K562 (cell line): ENCODE data around the gene C4orf17. TPM values are rescaled to one million over a fixed set of nuclear protein-coding genes. Genes with fewer than 3 reads are reported as not detected.
"Not testable (repeated sequence)": the region's sequence is repeated elsewhere in the genome, so short reads cannot be mapped to it uniquely, and the experiment has no call there.

ENCODE experiments used
- ATAC-seq: fragments of 200-7000 bp; cut with Tn5 transposase; 3 replicates; pipeline ENCODE4 v1.9.1; 2020; ENCODE audit warnings: moderate library complexity
- BruUV-seq: library from RNA; stranded (reverse); fragments of 400-500 nt; replicated peaks from 2 replicates; lab custom pipeline; 2021; lab: Mats Ljungman, UMichigan
- CTCF ChIA-PET: fragments of 300-600 bp; formaldehyde crosslinking; extraction: SDS; loops from one replicate; lab custom pipeline; 2021; ENCODE audit warnings: low intra/inter-chr PET ratio; lab: Yijun Ruan, JAX
- POLR2A ChIA-PET: fragments of 300-600, 350-650 bp; sonication (Branson Sonifier 250); formaldehyde crosslinking; extraction: SDS; loops from one replicate; lab custom pipeline; 2021; ENCODE audit warnings: antibody characterized with exemption, inconsistent platforms; lab: Yijun Ruan, JAX
- DNase-seq, 4 experiments: peaks; one replicate each; pipeline versions ENCODE4 v3.0.0 to v3.0.0-alpha.2; 2011 to 2018; ENCODE audit warnings: low spot score in 3 of 4, mixed read lengths in 3 of 4; ENCODE audit errors: extremely low read depth in 1 of 4
- FAIRE-seq: peaks from 2 replicates; lab custom pipeline; 2011; peaks lifted over from hg19 to GRCh38; lab: Jason Lieb, UNC
- H2AFZ ChIP-seq: 2 replicates; pipeline ENCODE4 v1.6.0; 2011; ENCODE audit warnings: low read depth, low read length, control low read depth, inconsistent platforms
- H3K27ac ChIP-seq: fragments of 200-600 bp; 3 replicates; pipeline ENCODE4 v1.8.0; 2011; ENCODE audit warnings: low read depth, mild to moderate bottlenecking, control low read depth, inconsistent platforms, low read length, moderate library complexity, mixed read lengths; ENCODE audit errors: extremely low read depth
- H3K27me3 ChIP-seq, 2 experiments: fragments of 300-600 bp in 1 of 2; 2 replicates in 1 of 2; 3 replicates in 1 of 2; pipeline versions ENCODE4 v1.6.0 to v1.8.0; 2011; ENCODE audit warnings: inconsistent platforms in 2 of 2, low read length in 2 of 2, mild to moderate bottlenecking in 1 of 2, mixed read lengths in 1 of 2, moderate library complexity in 1 of 2; ENCODE audit not compliant: control insufficient read depth in 2 of 2, insufficient read depth in 2 of 2
- H3K36me3 ChIP-seq: fragments of 300-600 bp; 3 replicates; pipeline ENCODE4 v1.8.0; 2011; ENCODE audit warnings: mild to moderate bottlenecking, low read length, inconsistent platforms; ENCODE audit not compliant: control insufficient read depth, insufficient read depth
- H3K4me1 ChIP-seq, 2 experiments: fragments of 200-600 bp in 1 of 2; replicated peaks in 1 of 2; 2 replicates in 1 of 2; 3 replicates in 1 of 2; pipeline versions ENCODE4 v1.5.1 to v1.8.0; 2011; ENCODE audit warnings: inconsistent platforms in 2 of 2, low read length in 2 of 2, mild to moderate bottlenecking in 1 of 2, mixed read lengths in 1 of 2, moderate library complexity in 1 of 2; ENCODE audit not compliant: control insufficient read depth in 2 of 2, insufficient read depth in 2 of 2
- H3K4me2 ChIP-seq: 2 replicates; pipeline ENCODE4 v1.6.1; 2011; ENCODE audit warnings: low read length, control low read depth, inconsistent platforms, mixed read lengths; ENCODE audit not compliant: insufficient read depth
- H3K4me3 ChIP-seq: fragments of 200-600 bp; sonication (generic), shearing (Covaris generic); 2 replicates; pipeline ENCODE4 v1.5.1; 2016; ENCODE audit warnings: control low read depth, inconsistent platforms
- H3K79me2 ChIP-seq: fragments of 200-600 bp; 3 replicates; pipeline ENCODE4 v1.8.0; 2011; ENCODE audit warnings: low read length, inconsistent platforms; ENCODE audit not compliant: control insufficient read depth, insufficient read depth
- H3K9ac ChIP-seq, 2 experiments: 2 replicates each; pipeline versions ENCODE4 v1.6.0 to v1.6.1; 2011; ENCODE audit warnings: low read depth in 2 of 2, low read length in 2 of 2, control low read depth in 1 of 2, inconsistent platforms in 1 of 2, mild to moderate bottlenecking in 1 of 2, mixed read lengths in 1 of 2; ENCODE audit not compliant: insufficient read depth in 1 of 2
- H3K9me1 ChIP-seq: one replicate; pipeline ENCODE4 v1.6.0; 2011; ENCODE audit warnings: inconsistent platforms, mild to moderate bottlenecking, low read length, moderate library complexity; ENCODE audit not compliant: control insufficient read depth, insufficient read depth
- H3K9me3 ChIP-seq: replicated peaks from 2 replicates; pipeline ENCODE4 v1.5.1; 2011; ENCODE audit warnings: low read depth, low read length, inconsistent platforms; ENCODE audit not compliant: control insufficient read depth, insufficient read depth
- H4K20me1 ChIP-seq: replicated peaks from 2 replicates; pipeline ENCODE4 v1.6.1; 2011; ENCODE audit warnings: low read length, inconsistent platforms, mixed read lengths; ENCODE audit not compliant: control insufficient read depth, insufficient read depth
- SREBF1 ChIP-seq: fragments of 150-350 bp; IDR thresholded peaks from 2 replicates; pipeline ENCODE4 v1.6.1; 2014; ENCODE audit warnings: antibody characterized with exemption, low read depth, low read length, borderline replicate concordance
- ZNF316 ChIP-seq: fragments of 450-650 bp; IDR thresholded peaks from 2 replicates; pipeline ENCODE4 v1.6.1; 2016
- ZNF764 ChIP-seq: fragments of 250-450 bp; sonication (Bioruptor Pico); IDR thresholded peaks from 2 replicates; pipeline ENCODE4 v1.4.0; 2020; ENCODE audit warnings: low read depth, mild to moderate bottlenecking, moderate library complexity
- WGBS: fragments of 100-300 bp; shearing (Covaris generic); methylation state at CpG from one replicate; pipeline ENCODE4 v1.1.6; 2016; ENCODE audit warnings: low coverage, mixed read lengths; ENCODE audit not compliant: insufficient coverage; ENCODE audit errors: missing lambda C conversion rate; 5-methylcytosine and 5-hydroxymethylcytosine counted together
- in situ Hi-C: fragments of 300-500 bp; cut with MboI; formaldehyde crosslinking; loops from 4 replicates; pipeline ENCODE4 v1.15.0; 2018; ENCODE audit warnings: inconsistent platforms, mixed read lengths
- intact Hi-C: fragments of 100-400 bp; cut with micrococcal nuclease; formaldehyde crosslinking; loops from 2 replicates; pipeline ENCODE4 v1.14.2; 2022
- polyA plus RNA-seq, 8 experiments: library from polyadenylated mRNA; depleted of rRNA in 4 of 8; stranded (reverse) in 5 of 8; unstranded in 3 of 8; fragments of >200 nt; fragmentation: Nextera tagmentation in 2 of 8; fragmentation: Illumina TruSeq in 1 of 8; extraction: Ambion mirVana in 2 of 8; extraction: Trizol in 1 of 8; gene quantifications; 2 replicates each; pipeline versions ENCODE4 v1.2.1 to v1.2.3, GENCODE V29; 2011 to 2014; ENCODE audit warnings: inconsistent platforms in 1 of 8, missing spikeins in 1 of 8
- total RNA-seq, 7 experiments: library from RNA; depleted of rRNA in 6 of 7; stranded (reverse); fragments of >200 nt in 6 of 7; fragmentation: Illumina TruSeq in 2 of 7; extraction: Trizol in 2 of 7; gene quantifications; 2 replicates each; pipeline versions ENCODE4 v1.2.1 to v1.2.3, GENCODE V29; 2011 to 2021; ENCODE audit warnings: low replicate concordance in 1 of 7

Gene C4orf17
- total and polyA plus RNA-seq, 9 of the 15 experiments (the other 6 are each of a cell fraction or from before 2014, with no cell fraction given), result not detected

DNA sequence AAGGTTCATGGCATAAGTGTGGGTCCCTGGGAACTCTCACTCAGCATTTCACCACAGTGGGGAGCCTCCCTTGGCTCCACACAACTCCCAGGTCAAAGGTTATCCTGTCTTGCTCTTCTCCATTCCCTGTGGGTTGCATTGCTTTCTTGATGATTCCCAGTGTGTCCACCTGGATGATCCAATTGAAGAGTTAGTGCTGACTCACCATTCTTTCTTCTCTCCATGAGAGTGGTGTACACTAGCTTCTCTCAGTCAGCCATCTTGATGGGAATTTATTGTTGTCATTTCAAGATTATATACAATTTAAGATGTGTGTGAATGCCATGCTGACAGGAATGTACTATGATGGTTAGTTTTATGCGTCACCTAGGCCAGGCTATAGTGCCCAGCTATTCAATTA, 25.6 kb upstream of the C4orf17 start:
- CTCF ChIA-PET, result no interaction called here
- in situ Hi-C loops, result no loop called here
- TF ChIP-seq SREBF1, result no peak
- 0 out of 2 replicates have a peak, but pooled peaks have one; percentile 9 for TF ChIP-seq ZNF316
- no peak for TF ChIP-seq ZNF764 (CRISPR knock-in tag)
- Histone ChIP-seq H3K27me3 (no peaks in the 10 kb centered on the region), H4K20me1 (no peaks in the 10 kb centered on the region), H3K9me3 (no peaks in the 10 kb centered on the region), H3K79me2 (no peaks in the 10 kb centered on the region), H3K4me2 (no peak overlapping the region), H3K27ac (no peak overlapping the region), H3K4me1 (no peaks in the 10 kb centered on the region), H3K36me3 (no peaks in the 10 kb centered on the region), H2AFZ (no peak overlapping the region), H3K9ac (no peak overlapping the region), H3K4me3 (no peak overlapping the region), H3K9me1 (no peaks in the 10 kb centered on the region)
- FAIRE-seq (no peak), DNase-seq (no peak), ATAC-seq (no peak)
- intact Hi-C loops, result no loop called here
- POLR2A ChIA-PET, result no interaction called here
- WGBS, result 0% methylated on average over 1 of the region's 1 CpG
- no TSS peak for BruUV-seq

DNA sequence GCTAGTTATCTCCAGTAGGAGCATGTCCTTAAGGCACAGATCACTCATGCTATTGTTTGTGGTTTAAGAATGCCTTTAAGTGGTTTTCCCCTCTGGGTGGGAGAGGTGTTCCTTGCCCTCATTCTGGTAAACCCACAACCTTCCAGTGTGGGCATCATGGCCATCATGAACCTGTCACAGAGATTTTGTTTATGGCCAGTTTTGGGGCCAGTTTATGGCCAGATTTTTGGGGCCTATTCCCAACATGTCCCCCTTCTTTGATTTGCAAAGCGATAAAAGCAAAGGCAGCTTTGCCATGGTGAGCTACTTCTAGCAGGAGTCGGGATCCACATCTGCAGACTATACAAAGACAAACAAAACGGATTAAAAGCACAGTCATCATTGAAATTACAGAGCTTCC, 24.2 kb upstream of the C4orf17 start:
- H3K4me2 ChIP-seq, H3K9me3 ChIP-seq, H3K9me1 ChIP-seq, H3K4me3 ChIP-seq, intact Hi-C loops, H3K79me2 ChIP-seq, H3K4me1 ChIP-seq, ATAC-seq, H2AFZ ChIP-seq, CTCF ChIA-PET, FAIRE-seq, H3K27ac ChIP-seq, H3K9ac ChIP-seq, BruUV-seq, H3K36me3 ChIP-seq, H4K20me1 ChIP-seq, POLR2A ChIA-PET, H3K27me3 ChIP-seq, DNase-seq, in situ Hi-C loops: not testable (repeated sequence)
- WGBS, result 7% methylated on average over 2 of the region's 3 CpGs
